ENCODE data around the gene SPIN1.
A peak's percentile ranks its signal among the peaks of the same experiment; 100 is the strongest.
"Not testable (repeated sequence)": the region's sequence is repeated elsewhere in the genome, so short reads cannot be mapped to it uniquely, and the experiment has no call there.

The SPIN1 gene

GRCh38 chr9:88388203-88388885 lies at the start of gene SPIN1:
TSS of gene SPIN1 (plus strand) at chr9:88388444. CDS start at chr9:88426540, 38,096 bp downstream.
- peak within 1 kb of the TSS; percentile 92 for H3K27ac ChIP-seq
- TF ChIP-seq, protein P1, sequence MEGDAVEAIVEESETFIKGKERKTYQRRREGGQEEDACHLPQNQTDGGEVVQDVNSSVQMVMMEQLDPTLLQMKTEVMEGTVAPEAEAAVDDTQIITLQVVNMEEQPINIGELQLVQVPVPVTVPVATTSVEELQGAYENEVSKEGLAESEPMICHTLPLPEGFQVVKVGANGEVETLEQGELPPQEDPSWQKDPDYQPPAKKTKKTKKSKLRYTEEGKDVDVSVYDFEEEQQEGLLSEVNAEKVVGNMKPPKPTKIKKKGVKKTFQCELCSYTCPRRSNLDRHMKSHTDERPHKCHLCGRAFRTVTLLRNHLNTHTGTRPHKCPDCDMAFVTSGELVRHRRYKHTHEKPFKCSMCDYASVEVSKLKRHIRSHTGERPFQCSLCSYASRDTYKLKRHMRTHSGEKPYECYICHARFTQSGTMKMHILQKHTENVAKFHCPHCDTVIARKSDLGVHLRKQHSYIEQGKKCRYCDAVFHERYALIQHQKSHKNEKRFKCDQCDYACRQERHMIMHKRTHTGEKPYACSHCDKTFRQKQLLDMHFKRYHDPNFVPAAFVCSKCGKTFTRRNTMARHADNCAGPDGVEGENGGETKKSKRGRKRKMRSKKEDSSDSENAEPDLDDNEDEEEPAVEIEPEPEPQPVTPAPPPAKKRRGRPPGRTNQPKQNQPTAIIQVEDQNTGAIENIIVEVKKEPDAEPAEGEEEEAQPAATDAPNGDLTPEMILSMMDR (conservative IDR thresholded peaks at IDR 0.05), result peak; percentile 90

GRCh38 chr9:88339317-88339716 lies 48.9 kb upstream of the SPIN1 start:
- TF ChIP-seq, protein P1 (conservative IDR thresholded peaks at IDR 0.05), result no peak
- H3K27ac ChIP-seq, result no peak overlapping the region

GRCh38 chr9:88342246-88342645 lies 46.0 kb upstream of the SPIN1 start:
- H3K27ac ChIP-seq, result no peak overlapping the region
- TF ChIP-seq, protein P1 (conservative IDR thresholded peaks at IDR 0.05), result no peak

DNA sequence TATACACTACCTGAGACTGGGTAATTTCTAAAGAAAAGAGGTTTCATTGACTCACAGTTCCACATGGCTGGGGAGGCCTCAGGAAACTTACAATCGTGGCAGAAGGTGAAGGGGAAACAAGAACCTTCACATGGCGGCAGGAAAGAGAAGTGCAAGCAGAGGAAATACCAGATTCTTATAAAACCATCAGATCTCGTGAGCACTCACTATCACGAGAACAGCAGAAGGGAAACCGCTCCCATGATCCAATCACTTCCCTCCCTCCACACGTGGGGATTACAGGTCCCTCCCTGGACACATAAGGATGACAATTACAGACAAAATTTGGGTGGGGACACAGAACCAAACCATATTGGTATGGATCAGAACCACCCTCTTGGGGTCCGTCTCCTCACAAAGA lies 44.2 kb upstream of the SPIN1 start:
- TF ChIP-seq, protein P1 (conservative IDR thresholded peaks at IDR 0.05), result no peak; the same call in 1 of the 2 replicates
- H3K27ac ChIP-seq, result no peak overlapping the region

DNA sequence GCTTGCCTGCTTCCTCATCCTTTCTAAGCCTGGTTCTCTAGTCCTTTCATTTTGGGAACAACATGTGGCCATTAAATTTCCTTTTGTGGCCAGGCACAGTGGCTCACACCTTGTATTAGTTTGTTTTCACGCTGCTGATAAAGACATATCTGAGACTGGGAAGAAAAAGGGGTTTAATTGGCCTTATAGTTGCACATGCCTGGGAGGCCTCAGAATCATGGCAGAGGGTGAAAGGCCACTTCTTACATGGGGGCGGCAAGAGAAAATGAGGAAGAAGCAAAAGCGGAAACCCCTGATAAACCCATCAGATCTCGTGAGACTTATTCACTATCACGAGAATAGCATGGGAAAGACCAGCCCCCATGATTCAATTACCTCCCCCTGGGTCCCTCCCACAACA lies 37.9 kb upstream of the SPIN1 start:
- H3K27ac ChIP-seq, result not testable (repeated sequence)

DNA sequence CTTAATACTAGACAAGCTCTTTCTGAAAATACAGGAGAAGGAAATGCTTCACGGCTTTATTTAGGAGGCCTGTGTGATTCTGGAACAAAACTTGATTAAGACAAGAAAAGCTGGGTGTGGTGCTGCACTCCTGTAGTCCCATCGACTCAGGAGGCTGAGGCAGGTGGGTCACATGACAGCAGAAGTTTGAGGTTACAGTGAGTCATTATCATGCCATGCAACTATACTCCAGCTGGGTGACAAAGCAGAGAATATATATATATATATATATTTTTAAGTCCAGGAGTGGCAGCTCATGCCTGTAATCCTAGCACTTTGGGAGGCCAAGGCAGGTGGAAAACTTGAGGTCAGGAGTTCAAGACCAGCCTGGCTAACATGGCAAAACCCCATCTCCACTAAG lies 33.1 kb upstream of the SPIN1 start:
- H3K27ac ChIP-seq, result no peak overlapping the region

GRCh38 chr9:88357250-88357649 lies 31.0 kb upstream of the SPIN1 start:
- H3K27ac ChIP-seq, result not testable (repeated sequence)

More for the DNA sequence above, 33.1 kb upstream of the SPIN1 start:
- TF ChIP-seq, protein P1 (conservative IDR thresholded peaks at IDR 0.05), result no peak

DNA sequence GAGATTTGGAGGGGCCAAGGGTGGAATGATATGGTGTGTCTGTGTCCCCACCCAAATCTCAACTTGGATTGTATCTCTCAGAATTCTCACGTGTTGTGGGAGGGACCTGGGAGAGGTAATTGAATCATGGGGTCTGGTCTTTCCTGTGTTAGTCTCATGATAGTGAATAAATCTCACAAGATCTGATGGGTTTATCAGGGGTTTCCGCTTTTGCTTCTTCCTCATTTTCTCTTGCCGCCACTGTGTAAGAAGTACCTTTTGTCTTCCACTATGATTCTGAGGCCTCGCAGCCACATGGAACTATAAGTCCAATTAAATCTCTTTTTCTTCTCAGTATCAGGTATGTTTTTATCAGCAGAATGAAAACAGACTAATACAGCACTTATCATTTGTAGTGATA lies 29.5 kb upstream of the SPIN1 start:
- TF ChIP-seq, protein P1 (conservative IDR thresholded peaks at IDR 0.05), result no peak

More for the DNA sequence above, 29.5 kb upstream of the SPIN1 start:
- H3K27ac ChIP-seq, result no peak overlapping the region

All from VCaP (cell line).